Measurements from ENCODE around the gene PRG2. TPM values are rescaled to one million over a fixed set of nuclear protein-coding genes. Genes with fewer than 3 reads are reported as not detected.

PRG2 gene
- total RNA-seq, 6 donors from 2014 or later, result 0.30 to 2.6 (median 1.6) TPM; not detected in 2

GRCh38 chr11:57353446-57353845 lies 37.0 kb downstream of the PRG2 start:
- Histone ChIP-seq H3K36me3 (no peaks in the 10 kb centered on the region), H3K4me1 (peaks cover 3 to 6% (median 6%) of the 10 kb centered on the region in 4 donors), H3K27ac (no peak overlapping the region), H3K27me3 (no peaks in the 10 kb centered on the region), H3K4me3 (no peak overlapping the region), H3K9me3 (no peaks in the 10 kb centered on the region)
- 69 to 74% methylated on average over 4 of the region's 4 CpGs for WGBS, 2 donors
- TF ChIP-seq CTCF (IDR thresholded peaks at IDR 0.05), result no peak
- ATAC-seq (ENCODE audit: low FRiP score in 2 of 2) (no peak), DNase-seq (no peak)

- no peak overlapping the region for H3K27ac ChIP-seq
- H3K36me3 ChIP-seq, result no peaks in the 10 kb centered on the region
- DNase-seq (no peak), ATAC-seq (ENCODE audit: low FRiP score in 2 of 2) (no peak)
- no peaks in the 10 kb centered on the region for H3K27me3 ChIP-seq
- TF ChIP-seq POLR2A (IDR thresholded peaks at IDR 0.05), result no peak
- no peak for TF ChIP-seq EP300 (IDR thresholded peaks at IDR 0.05)
- TF ChIP-seq POLR2AphosphoS5 (IDR thresholded peaks at IDR 0.05), result no peak
- no peak for TF ChIP-seq CTCF (IDR thresholded peaks at IDR 0.05)
- no peak overlapping the region for H3K4me3 ChIP-seq
- peaks cover 3 to 6% (median 5%) of the 10 kb centered on the region in 4 donors for H3K4me1 ChIP-seq
- no peaks in the 10 kb centered on the region for H3K9me3 ChIP-seq
- 62 to 76% methylated on average over 5 of the region's 5 CpGs for WGBS, 2 donors
Measured at GRCh38 chr11:57353036-57353435, 37.4 kb downstream of the PRG2 start.

- no peak for TF ChIP-seq POLR2A (IDR thresholded peaks at IDR 0.05)
- TF ChIP-seq CTCF (IDR thresholded peaks at IDR 0.05), result peak; percentile 79 to 91 (median 87)
- no peaks in the 10 kb centered on the region for H3K36me3 ChIP-seq
- H3K4me3 ChIP-seq, result no peak overlapping the region
- H3K4me1 ChIP-seq, result peaks cover 0 to 6% (median 3%) of the 10 kb centered on the region in 4 donors
- DNase-seq (peak; percentile 67 to 94), ATAC-seq (ENCODE audit: low FRiP score in 2 of 2) (peak; percentile 41 to 74)
- 21 to 24% methylated on average over 30 of the region's 31 CpGs for WGBS, 2 donors
- no peaks in the 10 kb centered on the region for H3K27me3 ChIP-seq
- H3K9me3 ChIP-seq, result no peaks in the 10 kb centered on the region
- H3K27ac ChIP-seq, result no peak overlapping the region
Measured at GRCh38 chr11:57349491-57350274, 40.8 kb downstream of the PRG2 start.

GRCh38 chr11:57348636-57349313 lies 41.7 kb downstream of the PRG2 start:
- ATAC-seq (ENCODE audit: low FRiP score in 2 of 2), result no peak

More at GRCh38 chr11:57348636-57349313, 41.7 kb downstream of the PRG2 start:
- no peak for DNase-seq
- H3K27me3 ChIP-seq, result no peaks in the 10 kb centered on the region
- H3K36me3 ChIP-seq, result no peaks in the 10 kb centered on the region
- TF ChIP-seq EP300 (IDR thresholded peaks at IDR 0.05) (no peak), CTCF (IDR thresholded peaks at IDR 0.05) (no peak), POLR2AphosphoS5 (IDR thresholded peaks at IDR 0.05) (no peak), POLR2A (IDR thresholded peaks at IDR 0.05) (no peak)
- 84 to 92% methylated on average over 13 to 14 of the region's 14 CpGs for WGBS, 2 donors
- peaks cover 0 to 6% (median 3%) of the 10 kb centered on the region in 4 donors for H3K4me1 ChIP-seq
- H3K9me3 ChIP-seq, result no peaks in the 10 kb centered on the region
- no peak overlapping the region for H3K27ac ChIP-seq
- no peak overlapping the region for H3K4me3 ChIP-seq

Data from upper lobe of left lung (tissue), 6 donors.